HG03460 (cell line): ENCODE results near the gene IL1R2.

Experiments
- ATAC-seq: cut with Tn5 transposase; IDR thresholded peaks from one replicate; pipeline ENCODE4 v1.9.1; 2021; ENCODE audit not compliant: unreplicated experiment

Gene IL1R2

DNA sequence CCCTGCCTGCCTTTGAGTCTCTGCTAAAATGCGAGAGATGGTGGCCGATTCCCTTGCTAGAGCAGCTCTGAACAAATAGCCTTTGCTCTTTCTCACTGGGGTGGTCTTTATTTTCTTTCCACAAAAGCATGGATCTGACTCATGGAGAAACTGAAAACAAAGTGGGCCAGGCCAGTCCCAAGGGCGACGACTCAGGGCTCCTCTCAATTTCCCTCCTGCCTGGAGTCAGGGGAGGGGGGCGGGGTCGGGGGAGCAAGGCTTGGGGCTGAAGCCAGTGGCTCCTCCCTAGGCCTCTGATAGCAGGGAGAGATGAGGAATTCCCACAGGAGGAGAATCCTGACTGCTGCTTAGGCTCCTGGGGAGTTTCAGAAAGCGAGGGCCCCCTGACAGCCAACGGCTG lies 17.1 kb upstream of the IL1R2 start:
- no peak for ATAC-seq

DNA sequence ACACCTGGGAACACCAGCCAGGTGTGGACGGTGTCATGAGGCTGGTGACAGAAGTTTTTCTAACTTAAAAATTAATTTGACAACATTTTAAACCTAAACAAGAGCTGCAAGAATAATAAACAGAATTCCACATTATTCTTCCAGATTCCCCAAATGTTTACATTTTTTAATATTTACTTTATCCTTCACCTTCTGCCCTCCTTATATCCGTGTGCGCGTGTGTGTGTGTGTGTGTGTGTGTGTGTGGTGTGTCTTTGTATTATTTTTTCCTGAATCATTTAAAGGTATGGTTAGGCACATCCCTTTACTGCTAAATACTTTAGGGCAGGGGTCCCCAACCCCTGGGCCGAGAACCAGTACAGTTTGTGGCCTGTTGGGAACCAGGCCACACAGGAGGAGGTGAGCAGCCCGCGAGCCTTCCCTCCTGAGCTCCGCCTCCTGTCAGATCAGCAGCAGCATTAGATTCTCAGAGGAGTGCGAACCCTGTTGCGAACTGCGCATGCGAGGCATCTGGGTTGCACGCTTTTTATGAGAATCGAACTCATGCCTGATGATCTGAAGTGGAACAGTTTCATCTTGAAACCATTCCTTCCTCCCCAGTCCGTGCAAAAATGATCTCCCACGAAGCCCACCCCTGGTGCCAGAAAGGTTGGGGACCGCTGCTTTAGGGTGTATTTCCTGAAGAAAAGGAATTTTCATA lies 16.4 kb upstream of the IL1R2 start:
- no peak for ATAC-seq

DNA sequence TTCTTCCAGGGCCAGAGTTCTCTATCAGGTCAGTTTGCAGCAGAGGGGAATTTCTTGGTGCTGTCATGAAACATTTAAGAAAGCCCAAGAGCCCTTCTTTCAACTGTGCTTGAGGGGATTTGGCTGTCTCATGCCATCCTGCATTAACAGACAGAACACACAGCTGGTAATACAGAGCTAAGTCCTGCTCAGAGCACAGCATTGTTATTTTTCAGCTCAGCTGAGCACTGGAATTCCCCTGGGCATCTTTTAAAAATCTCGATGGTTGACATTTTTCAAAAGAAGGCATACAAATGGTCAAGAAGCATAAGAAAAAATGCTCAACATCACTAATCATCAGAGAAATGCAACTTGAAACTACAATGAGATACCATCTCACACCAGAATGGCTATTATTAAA lies 14.9 kb upstream of the IL1R2 start:
- no peak for ATAC-seq

DNA sequence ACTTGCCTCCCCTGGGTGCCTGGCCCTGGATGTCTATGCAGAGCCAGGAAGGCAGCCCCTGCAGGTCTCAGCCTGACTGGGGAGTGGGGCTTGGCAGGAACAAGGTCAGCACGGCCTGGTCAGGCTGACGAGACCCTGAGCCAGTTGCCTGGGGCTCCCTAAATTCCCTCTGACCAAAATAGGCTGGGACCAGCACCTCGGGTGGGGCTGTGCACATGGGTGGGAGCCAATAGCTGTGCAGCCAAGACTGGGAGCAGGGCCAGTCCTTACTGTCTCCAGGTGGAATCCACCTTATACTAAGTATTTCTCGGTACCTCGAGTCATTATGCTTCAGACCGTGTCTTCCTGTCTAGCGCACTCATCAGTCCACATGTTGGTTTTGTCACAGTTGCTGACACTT lies 11.4 kb upstream of the IL1R2 start:
- ATAC-seq, result no peak

DNA sequence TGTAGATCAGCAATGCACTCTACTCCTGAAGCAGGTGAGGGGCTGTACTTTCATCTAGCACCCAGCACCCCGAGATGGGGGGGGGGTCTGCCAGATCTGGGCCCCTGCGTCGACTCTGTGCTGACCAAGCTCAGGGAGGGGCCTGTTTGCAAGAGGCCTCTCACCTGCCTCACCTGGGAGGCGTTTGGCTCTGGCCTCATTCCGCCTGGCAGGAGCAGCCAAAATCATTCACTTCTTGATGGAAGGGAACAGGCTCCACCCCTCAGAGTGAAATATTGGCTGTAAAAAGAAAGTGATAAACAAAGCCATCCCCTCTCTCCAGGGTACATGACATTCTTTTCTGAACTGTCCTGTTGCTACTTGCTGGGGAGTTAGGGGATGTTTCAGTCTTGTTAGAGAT lies 10.7 kb upstream of the IL1R2 start:
- ATAC-seq, result no peak

- no peak for ATAC-seq
Observed at GRCh38 chr2:101981504-101981903, 10.3 kb upstream of the IL1R2 start.

GRCh38 chr2:101982495-101983029 lies 9.2 kb upstream of the IL1R2 start:
- ATAC-seq, result no peak

DNA sequence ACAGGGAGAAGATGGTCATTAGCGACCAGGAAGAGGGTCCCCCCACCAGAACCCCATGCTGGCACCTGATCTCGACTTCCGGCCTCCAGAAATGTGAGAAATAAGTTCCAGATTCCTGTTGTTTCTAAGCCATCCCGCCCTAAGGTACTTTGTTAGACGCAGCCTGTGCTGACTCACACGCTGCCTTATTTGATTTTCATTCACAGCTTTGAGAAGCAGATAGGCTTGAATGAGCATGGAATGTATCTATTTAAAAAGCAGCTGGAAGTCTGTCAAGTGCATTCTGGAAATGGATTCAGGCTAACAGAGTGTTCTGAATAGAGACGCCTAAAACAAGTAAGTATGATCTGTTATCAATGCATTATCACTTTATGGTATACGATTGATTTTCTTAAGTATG lies 8.3 kb upstream of the IL1R2 start:
- ATAC-seq, result no peak

DNA sequence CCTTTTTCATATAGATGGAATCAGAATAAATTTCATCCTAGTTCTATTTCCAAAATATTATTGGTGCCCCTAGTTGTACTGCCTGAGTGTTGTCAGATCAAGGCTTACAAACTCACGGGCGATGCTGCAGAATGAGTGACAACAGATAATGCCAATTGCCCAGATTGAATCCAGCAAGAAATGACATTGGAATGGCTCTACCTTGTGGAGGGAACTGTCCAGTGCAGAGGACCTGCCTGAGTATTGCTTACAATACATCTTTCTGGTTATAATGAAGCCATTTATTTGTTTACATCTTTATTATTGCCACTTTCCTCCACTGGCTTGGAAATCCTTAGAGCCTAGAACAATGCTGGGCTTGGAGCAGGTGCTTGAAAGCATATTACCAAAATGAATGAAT lies 7.8 kb upstream of the IL1R2 start:
- ATAC-seq, result no peak

DNA sequence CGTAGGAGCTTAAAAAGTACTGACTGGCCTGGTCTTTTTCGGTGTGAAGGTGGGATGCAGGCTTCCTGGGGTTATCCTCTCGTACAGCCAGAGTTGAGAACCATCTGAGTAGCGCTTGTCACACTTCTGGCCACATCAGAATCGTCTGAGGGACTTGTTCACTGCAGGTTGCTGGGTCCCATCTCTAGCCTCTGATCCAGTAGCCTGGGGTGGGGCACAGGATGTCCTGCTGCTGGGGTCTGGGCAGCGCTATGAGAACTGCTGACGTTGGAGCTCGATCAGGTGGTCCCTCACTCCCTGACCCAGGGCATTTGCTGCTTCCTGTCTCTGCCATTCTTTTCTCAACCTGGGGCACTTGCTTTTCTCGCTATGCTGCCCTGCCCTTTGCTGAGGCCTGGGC lies 7.1 kb upstream of the IL1R2 start:
- ATAC-seq, result no peak

DNA sequence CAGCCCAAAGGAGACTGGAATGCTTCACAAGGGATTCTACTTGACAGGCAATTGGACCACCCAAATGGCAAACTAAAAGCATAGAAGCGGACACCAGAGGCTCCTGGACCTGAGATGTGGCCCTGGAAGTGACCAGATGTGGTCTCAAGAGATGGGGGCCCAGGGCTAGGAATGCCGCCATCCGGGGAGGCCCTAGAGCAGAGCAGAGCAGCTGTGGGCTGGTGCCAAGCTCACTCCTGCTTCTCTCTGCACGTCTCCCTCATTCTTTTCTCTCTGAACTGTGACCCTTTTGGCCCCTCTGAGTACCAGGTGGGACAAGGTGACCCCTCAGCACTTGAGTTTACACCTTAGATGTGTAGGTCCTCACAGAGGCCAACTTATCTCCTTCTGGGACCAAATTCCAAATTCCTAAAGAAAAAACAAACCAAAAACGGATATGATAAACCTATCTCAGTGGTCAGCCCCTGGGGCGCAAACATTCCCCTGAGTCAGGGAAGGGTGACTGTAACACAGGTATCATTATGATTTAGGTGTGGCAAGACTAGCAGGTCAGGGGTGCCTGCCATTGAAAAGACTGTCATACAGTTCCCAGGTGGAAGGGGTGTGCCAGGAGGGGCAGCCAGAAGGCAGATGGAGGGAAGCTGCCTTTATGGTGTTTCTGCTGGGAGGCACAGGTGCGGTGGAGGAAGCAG lies 6.5 kb upstream of the IL1R2 start:
- ATAC-seq, result no peak

GRCh38 chr2:101985793-101986164 lies 6.0 kb upstream of the IL1R2 start:
- ATAC-seq, result no peak

DNA sequence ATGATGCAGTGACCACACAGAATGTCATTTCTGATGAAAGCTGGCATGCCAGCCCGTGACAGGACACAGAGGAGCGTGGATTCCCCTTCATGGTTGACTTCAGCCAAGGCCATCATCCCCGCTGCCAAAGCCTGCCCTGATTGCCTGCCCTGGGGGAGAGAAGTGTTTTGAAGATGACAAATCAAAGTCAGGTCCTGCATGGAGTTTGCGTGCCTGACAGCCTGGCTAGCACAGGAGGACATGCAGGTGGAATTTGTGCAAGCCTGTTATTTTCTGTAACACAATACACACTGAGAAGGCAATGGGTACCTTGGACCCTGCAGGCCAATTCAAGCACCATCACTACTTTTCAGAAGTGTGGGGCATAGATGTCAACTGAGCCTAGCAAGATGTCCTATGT lies 5.4 kb upstream of the IL1R2 start:
- no peak for ATAC-seq

DNA sequence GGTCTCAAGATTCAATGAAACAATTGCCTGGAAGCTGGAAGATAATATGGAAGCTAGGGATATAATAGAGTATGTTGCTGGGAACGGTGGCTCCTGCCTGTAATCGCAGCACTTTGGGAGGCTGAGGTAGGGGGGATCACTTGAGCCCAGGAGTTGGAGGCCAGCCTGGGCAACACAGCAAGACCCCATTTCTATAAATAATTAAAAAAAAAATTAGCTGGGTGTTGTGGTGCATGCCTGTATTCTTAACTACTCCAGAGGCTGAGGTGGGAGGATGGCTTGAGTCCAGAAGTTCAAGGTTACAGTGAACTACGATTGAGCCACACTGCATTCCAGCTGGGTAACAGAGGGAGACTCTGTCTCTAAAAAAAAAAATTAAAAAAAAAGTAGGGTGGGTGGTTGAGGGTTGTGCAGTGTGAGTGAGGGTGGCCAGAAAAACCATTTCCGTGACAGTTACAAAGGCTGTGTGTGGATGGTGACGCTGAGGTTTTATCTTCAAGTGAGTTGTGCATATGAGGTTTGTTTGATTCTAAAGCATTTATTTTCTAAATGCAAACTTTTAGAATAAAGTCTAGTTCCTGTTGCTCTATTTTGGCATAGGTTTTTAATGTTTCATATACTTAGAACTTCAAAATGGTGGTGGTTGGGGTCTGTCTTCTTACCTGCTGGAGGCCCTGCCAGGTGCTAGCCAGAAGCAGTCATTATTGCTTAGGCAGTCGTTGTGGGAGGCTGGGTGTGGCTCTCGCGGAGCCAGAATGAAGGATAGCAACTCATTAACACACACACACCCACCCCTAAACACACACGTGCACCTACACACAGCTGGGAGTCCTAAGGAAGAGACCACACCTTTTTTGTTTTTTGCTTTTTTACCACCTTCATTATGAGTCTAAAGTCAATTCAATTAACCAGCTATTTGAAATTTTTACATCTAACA lies 4.7 kb upstream of the IL1R2 start:
- ATAC-seq, result no peak

- no peak for ATAC-seq
Observed at GRCh38 chr2:101987832-101988231, 3.9 kb upstream of the IL1R2 start.

- no peak for ATAC-seq
Observed at GRCh38 chr2:101988541-101988940, 3.2 kb upstream of the IL1R2 start.

DNA sequence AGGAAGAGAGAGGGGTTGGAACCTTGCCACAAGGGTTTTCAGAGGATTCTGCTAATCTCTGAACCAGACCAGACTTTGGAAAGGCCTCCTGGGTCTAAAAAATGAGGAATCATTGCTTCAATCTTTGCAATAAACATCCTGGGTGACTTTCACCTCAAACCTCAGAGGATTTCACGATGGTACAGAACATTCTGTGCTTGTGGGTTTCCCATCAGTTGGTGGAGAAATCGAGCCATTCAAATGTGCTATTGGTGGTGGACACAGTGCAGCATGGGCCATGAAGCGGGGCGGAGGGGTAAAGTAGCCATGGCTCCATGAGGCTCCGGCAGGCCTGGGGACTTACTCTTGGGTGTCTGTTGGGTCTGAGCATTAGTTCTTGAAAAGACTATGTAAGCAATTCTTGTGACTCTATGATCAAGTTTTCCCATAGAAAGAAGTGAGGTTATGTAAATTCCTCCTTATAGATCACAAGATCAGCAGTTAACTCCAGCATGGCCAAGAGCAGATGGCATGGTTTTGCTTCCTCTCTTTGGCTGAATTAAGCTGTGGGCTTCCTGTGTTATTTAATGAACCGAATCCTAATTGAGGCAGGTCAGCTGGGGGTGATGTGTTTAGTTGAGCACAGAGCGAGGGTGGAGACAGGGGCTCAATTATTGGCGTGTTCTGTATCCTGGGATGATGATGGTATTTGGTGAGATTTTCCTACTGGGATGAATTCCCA lies 1.9 kb upstream of the IL1R2 start:
- ATAC-seq, result no peak

- ATAC-seq, result no peak
Observed at GRCh38 chr2:101993772-101994171, 2.0 kb downstream of the IL1R2 start.

- no peak for ATAC-seq
Observed at GRCh38 chr2:101995019-101995418, 3.3 kb downstream of the IL1R2 start.

DNA sequence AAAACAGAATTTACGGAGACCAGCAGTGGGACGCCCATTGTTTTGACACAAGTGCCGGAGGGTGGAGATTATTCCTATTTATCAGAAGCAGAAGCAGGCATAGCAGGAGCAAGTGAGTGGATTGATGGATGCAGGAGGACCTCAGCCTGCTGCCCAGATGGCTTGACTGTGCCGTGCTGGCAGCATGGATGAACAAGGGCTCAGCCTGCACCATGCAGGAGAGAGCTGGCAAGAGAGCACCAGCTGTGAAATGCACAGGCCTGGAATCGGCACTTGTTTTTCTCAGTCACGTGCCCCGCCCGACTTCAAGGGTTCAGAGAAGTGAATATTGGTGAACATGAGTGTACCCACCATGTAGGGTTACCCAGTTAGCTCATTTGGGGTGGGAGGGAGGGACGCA lies 4.0 kb downstream of the IL1R2 start:
- ATAC-seq, result no peak

DNA sequence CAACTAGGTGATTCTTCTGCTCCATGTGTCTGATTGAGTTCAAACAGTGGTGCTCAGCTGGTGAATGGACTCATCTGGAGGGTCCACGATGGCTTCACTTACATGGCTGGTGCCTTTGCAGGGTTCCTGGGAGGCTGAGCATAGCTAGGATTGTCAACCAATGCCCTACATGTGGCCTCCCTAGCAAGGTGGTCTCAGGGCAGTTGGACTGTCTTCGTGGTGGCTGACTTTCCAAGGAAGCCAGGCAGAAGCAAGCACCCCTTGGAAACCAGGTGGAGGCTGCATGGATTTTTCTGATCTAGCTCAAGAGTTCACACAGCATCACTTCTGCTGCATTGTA lies 6.8 kb downstream of the IL1R2 start:
- ATAC-seq, result no peak
